GM18519 (cell line): Measurements from ENCODE around the gene ZC3H7B.
"Not testable (repeated sequence)": the region's sequence is repeated elsewhere in the genome, so short reads cannot be mapped to it uniquely, and the experiment has no call there.

Source experiments
- ATAC-seq: cut with Tn5 transposase; IDR thresholded peaks from one replicate; pipeline ENCODE4 v1.9.1; 2021; ENCODE audit warnings: mild to moderate bottlenecking, moderate library complexity; ENCODE audit not compliant: unreplicated experiment, low FRiP score

ZC3H7B gene

GRCh38 chr22:41285820-41286638 lies 15.3 kb upstream of the ZC3H7B start, which contains the start of gene RANGAP1:
Gene RANGAP1 (minus strand): TSS chr22:41286187. CDS start chr22:41281044, 5,143 bp downstream.
- peak; percentile 87 for ATAC-seq

DNA sequence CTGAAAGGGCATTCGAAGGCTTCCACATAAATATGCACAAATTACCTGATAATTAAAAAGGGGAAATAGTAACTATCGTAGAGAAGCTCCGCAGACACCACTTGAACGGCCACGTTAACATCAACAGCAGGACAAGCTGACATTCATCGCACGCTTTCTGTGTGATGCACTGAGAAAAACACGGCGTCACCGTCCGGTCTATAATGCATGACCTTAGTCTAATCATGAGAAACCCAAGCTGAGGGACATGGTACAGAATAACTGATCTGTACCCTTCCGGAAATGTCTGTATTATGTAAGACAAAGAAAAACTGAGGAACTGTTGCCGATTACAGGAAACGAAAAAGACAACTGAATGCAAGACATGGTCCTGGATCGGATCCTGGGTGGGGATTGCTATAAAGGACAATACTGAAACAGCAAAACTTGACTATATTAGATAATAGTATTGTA lies 14.7 kb upstream of the ZC3H7B start:
- ATAC-seq = peak; percentile 13

- no peak for ATAC-seq
Observed at GRCh38 chr22:41288245-41288946, 12.9 kb upstream of the ZC3H7B start.

GRCh38 chr22:41289671-41290070 lies 11.7 kb upstream of the ZC3H7B start:
- no peak for ATAC-seq

DNA sequence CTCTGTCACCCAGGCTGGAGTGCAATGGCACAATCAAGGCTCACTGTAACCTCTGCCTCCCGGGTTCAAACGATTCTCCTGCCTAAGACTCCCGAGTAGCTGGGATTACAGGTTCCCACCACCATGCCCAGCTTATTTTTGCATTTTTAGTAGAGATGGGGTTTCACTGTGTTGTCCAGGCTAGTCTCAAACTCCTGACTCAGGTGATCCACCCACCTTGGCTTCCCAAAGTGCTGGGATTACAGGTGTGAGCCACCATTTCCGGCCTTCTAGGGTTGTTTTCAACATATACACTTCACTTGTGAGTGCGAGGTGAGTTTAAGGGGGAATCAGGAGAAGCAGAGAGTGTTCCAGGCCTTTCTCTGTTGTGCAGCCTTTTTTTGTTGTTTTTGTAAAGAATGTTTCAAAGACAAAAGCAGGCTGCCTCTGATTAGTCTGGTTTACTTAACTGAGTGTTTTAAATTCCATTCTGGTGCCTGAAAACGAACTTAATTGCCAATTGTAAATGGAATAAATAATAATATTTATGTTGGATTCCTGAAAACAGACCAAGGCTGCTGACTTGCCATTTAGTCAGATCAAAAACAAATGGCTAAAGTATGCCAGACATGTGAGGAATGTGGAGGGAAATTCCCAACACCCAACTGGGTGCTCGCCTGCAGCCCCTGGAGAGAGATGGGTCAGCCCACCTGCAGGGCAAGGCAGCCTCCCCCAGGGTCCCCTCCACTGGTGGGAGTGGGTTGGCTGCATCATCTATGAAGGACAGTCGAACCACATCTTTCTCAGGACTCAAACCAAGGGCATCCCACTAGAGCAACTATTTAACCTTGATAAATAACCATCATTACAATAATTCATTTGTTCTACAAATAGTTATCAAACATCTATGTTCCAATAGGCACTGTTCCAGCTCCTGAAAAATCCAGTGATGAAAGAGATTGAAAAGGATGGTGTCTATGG lies 10.8 kb upstream of the ZC3H7B start:
- no peak for ATAC-seq

- not testable (repeated sequence) for ATAC-seq
Observed at GRCh38 chr22:41294816-41295215, 6.5 kb upstream of the ZC3H7B start.

GRCh38 chr22:41296826-41297667 lies 4.3 kb upstream of the ZC3H7B start:
- no peak for ATAC-seq

GRCh38 chr22:41300661-41301060 lies 664 bp upstream of the ZC3H7B start:
- no peak for ATAC-seq

- ATAC-seq = no peak
Observed at GRCh38 chr22:41302021-41302767, 869 bp downstream of the ZC3H7B start.

GRCh38 chr22:41302811-41303210 lies 1.5 kb downstream of the ZC3H7B start:
- ATAC-seq = no peak

GRCh38 chr22:41305646-41306045 lies 4.3 kb downstream of the ZC3H7B start:
- ATAC-seq = no peak

GRCh38 chr22:41308054-41308453 lies 6.7 kb downstream of the ZC3H7B start:
- no peak for ATAC-seq

DNA sequence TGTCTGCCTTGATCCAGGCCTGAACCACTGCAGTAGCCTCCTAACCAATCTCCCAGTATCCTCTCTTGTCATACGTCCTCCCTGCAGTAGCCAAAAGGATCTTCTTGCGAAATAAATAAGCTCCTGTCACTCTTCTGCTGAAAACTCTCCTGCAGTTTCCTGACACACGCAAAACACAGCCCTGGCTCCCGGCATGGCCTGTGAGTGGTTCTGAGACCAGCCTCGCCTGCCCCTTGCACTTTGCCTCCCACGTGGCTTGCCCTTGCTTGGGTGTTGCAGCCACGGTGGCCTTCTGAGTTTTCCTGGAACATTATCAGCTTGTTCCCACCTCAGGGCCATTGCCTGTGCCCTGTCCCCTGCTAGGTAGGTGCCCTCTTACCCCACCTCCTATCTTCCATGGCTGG lies 7.2 kb downstream of the ZC3H7B start:
- ATAC-seq = no peak

- no peak for ATAC-seq
Observed at GRCh38 chr22:41310336-41310735, 9.0 kb downstream of the ZC3H7B start.

GRCh38 chr22:41311487-41311886 lies 10.2 kb downstream of the ZC3H7B start:
- ATAC-seq = no peak

GRCh38 chr22:41314821-41315220 lies 13.5 kb downstream of the ZC3H7B start:
- no peak for ATAC-seq

GRCh38 chr22:41315586-41315985 lies 14.3 kb downstream of the ZC3H7B start:
- ATAC-seq = no peak

- no peak for ATAC-seq
Observed at GRCh38 chr22:41320416-41321240, 19.3 kb downstream of the ZC3H7B start.
